SW480 (cell line): ENCODE results near the gene UNC80.
A peak's percentile ranks its signal among the peaks of the same experiment; 100 is the strongest.

Experiments used
- DNase-seq: peaks from one replicate; pipeline ENCODE4 v3.0.0-alpha.2; 2016; ENCODE audit warnings: low spot score

UNC80 gene

GRCh38 chr2:209969692-209970091 is 198.1 kb downstream of the UNC80 start:
- DNase-seq = no peak

GRCh38 chr2:209970271-209970670 is 198.6 kb downstream of the UNC80 start:
- DNase-seq = no peak

GRCh38 chr2:209970711-209971110 is 199.1 kb downstream of the UNC80 start:
- no peak for DNase-seq

DNA sequence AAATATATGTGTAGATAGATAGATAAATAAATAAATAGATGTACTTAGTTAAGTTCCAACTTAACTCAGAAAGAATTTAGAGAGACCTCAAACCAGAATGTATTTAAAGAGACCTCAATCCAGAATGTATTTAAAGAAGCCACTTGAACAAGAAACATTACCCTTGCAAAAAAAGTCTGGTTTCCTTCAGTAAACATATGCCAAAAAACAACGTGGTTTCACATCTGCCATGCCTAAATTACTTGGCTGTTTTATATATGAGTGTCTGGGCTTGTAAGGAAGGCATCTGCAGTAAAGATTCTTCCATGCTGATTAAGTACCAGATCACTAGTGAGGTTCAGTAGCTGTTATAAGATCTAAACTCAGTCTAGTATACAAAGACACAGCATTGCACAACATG is 201.7 kb downstream of the UNC80 start:
- no peak for DNase-seq

GRCh38 chr2:209974576-209974975 is 202.9 kb downstream of the UNC80 start:
- no peak for DNase-seq

DNA sequence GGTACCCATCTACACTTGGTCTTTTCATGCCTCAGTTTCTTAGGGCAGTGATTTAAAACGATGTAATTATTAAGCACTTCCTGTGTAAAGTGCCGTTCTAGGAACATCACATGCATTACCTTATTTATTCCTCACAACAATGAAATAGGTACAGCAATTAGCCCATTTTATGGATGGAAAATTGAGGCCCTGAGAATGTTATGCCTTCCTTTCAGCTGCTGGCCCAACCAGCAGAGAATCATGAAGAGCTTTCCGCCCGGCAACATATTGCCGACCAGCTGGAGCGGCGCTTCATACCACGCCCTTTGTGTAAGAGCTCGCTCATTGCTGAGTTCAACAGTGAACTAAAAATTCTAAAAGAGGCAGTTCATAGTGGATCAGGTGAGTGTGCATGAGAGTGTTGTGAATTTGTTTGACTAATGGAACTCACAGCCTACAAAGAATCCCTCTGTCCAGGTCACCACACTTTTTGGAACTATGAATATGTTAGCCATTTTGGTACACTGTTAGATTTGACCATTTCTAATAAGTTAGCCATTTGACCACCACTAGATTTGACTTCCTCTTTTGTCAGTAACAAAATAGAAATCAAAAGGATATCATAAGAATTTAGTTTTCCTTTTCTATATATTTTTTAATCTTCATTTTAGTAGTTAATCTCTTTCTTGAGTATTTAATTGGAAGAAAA is 205.2 kb downstream of the UNC80 start:
- DNase-seq = no peak

DNA sequence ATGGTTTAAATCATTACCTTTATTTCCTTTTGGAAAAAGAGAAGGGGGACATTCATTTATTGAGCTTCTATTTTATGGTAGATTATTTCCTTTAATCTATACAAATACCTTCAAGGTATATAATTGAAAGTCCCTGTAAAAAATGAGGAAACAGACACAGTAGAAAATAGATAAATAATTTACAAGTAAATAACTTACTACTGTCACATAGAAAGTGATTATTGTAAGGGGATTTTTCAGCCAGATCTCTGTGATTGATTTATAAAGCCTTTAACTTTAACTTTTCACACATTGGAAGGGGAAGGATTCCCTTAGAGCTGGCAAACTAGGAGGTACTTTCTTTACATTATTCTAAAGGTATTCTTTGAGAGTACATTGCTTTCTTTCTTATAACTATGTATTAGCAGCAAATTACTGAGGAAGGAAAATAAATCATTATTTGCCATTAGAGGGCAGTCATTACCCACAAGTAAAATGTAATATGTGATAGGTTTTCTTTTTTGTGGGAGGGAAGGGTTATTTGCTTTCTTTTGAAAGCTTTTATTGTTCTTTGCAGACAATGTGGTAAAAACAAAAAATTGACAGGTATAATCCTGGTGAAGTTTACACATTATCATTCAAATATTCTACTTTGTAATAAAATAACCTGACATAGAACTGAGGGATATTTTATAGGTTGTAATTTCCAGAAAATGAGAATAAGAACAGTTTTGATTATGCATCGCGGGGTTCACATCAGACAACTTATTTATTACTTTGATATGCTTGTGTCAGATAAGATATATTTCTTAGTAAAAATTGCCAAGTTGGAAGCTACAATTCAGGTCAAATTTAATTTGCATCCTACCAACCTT is 206.0 kb downstream of the UNC80 start:
- DNase-seq = peak; percentile 56

- no peak for DNase-seq
Measured at GRCh38 chr2:209984291-209984690, 212.7 kb downstream of the UNC80 start.

- DNase-seq = no peak
Measured at GRCh38 chr2:209985874-209986273, 214.2 kb downstream of the UNC80 start.

DNA sequence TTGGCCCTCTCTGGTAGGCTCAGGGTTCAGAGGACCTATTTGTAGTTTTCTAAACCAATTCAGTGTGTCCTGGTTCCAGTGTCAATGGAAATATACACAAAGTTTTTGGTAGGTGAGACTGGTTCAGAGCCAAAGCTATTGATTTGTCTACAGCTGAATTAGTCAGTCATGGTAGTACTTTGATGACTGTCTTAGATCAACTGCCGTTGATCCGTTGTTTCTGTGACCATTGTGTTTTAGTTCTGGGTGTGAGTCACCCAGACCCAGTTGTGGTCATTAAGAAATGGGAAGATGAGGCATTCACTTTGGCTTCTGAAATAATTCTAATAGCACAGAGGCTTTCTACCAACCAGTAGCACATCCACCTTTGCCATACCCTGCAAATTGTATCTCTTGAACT is 214.8 kb downstream of the UNC80 start:
- DNase-seq = no peak

GRCh38 chr2:209988010-209988409 is 216.4 kb downstream of the UNC80 start:
- no peak for DNase-seq

DNA sequence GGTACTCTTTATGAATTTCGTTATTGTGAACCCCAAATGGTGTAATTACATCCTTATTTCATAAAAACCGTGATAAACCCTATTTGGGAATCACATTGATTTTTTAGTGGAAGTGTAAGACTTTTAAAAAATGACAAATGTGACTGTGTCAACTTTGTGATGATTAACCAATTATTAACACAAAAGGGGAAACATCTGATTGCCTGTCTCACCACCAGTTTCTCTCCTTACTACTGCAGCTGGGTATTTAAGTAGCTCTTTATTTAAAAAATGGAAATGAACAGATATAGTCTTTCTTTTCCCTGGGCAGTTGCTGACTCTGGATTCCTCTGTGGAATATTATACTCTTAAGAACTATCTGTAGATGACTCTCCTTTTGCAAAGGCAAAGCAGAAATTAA is 219.2 kb downstream of the UNC80 start:
- DNase-seq = no peak

DNA sequence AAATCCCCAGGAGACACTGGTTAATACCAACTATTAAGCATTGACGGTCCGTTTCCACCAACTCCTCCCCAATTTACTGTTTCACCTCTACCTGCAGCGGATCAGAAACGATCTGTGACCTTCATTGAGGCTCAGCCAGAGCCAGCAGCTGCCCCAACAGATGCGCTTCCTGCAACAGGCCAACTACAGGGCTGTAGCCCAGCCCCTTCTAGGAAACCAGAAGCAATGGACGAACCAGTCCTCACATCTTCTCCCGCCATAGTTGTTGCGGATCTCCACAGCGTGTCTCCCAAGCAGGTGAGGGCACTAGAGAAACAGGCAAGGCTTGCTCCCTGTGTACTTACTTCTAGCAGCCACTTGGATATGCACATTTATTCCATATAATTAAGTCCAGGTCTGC is 222.3 kb downstream of the UNC80 start:
- no peak for DNase-seq

DNA sequence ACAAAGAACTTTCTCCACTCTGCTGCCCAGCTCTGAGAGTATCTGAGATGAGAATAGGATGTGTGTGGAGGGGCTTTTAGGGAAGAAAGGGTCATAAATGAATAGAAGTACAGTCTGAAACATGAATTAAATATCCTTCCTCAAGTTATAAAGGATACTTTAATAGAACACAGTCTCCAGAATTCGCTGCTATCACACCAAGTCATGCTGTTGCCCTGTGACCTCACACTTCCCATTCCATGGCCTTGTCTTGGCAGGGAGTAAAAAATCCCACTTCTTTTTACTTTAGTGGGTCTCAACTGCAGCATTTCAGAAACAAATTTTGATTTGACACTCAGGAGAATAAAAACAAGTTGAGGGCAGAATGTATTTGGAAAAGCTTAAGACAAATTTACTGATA is 227.0 kb downstream of the UNC80 start:
- DNase-seq = no peak

DNA sequence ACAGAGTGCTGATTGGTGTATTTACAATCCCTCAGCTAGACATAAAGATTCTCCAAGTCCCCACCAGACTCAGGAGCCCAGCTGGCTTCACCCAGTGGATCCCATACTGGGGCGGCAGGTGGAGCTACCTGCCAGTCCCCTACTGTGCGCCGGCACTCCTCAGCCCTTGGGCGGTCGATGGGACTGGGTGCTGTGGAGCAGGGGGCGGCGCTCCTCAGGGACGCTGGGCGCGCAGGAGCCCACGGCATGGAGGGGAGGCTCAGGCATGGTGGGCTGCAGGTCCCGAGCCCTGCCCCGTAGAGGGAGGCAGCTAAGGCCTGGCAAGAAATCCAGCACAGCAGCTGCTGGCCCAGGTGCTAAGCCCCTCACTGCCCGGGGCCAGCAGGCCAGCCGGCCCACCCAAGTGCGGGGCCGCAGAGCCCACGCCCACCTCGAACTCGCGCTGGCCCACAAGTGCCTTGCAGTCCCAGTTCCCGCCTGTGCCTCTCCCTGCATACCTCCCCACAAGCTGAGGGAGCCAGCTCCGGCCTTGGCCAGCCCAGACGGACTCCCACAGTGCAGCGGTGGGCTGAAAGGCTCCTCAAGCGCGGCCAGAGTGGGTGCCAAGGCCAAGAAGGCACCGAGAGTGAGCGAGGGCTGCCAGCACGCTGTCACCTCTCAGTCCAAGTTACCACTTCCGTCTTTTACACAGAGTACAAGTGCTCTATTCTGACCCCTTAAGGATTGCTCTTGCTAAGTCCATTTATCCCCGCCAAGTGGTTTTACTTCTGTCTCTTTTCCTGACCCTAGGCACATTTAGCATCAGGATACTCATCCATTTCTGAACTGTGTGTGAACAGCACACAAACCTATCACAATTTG is 229.1 kb downstream of the UNC80 start:
- no peak for DNase-seq

DNA sequence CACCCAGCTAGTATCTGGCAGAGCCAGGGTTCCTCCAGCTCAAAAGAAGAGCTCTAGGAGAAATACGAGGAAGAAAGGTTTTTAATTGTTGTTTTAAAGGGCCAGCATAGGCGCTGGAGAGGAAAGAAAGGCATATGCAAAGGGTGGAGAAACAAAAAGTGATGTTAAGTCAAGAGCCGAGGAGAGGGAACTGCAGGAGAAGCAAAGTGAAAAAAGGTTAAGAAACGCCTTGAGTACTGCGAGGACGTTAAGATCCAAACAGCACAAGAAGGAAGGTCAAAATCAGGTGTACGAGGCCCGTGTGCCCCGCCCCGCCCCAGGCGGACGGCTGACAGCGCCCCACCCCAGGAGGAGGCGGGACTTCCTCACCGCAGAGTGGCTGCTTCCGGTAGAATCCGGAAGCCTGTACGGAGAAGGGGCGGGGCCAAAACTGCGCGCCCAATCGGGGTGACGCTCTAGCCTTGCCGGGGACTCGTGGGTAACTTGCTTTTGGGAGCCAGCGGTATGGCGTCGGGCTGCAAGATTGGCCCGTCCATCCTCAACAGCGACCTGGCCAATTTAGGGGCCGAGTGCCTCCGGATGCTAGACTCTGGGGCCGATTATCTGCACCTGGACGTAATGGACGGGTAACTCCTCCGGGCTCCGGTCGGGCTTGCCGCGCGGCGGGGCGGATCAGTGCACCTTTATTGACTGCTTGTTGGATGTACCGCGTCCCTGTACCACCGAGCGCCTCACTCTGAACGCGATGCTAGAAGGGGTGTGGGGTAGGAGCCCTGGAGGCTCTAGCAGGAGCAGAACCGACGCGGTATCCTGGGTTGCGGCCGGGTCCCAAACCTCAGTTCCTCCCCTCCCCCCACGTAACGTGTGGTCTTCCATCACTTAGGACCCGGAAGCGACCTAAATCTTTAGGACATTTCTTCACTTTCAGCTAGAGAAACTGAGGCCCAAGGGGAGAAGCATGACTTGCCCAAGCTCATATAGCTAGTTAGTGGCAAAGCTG is 230.8 kb downstream of the UNC80 start, which contains the start of gene RPE:
Gene RPE (plus strand): TSS at position 481 of the 1,000 bp plus-strand sequence. CDS start 24 bp downstream, at position 505.
- DNase-seq = peak; percentile 92

DNA sequence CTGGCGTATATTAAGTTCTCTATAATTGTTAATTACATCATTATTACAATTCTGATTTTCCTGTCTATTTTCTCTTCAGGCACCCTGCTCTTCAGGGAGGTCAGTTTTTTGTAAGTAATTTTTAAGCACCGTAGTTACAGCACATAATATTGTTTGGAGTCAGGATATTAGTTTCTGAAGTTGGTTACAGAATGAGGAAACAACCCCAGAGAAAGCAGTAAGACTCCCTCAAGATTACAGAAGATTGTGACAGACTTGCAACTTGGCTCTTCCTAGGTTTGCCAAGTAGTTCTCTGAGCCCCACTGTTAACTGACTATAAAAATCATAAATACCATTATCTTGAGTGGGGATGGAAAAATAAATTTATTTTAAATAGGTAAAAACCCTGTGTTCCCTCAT is 231.7 kb downstream of the UNC80 start:
- no peak for DNase-seq

DNA sequence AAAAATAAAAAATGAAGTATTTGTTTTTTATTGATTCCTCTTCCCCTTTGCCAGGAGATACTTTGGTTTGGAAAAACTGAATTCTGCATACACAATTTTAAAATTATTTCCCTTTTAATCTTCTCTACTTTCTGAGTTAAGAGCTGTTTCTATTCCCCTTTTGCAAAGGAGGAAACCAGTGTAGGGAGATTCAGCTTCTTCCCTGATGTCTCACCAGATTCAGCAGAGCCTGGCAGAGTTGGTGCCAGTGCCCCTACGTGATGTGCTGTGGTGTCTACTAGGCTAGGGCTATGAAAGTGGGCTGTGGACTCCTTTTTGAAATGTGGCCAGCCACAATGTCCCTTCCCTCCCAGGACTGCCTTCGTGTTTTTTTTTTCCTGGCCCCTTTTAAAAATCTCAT is 233.2 kb downstream of the UNC80 start:
- DNase-seq = no peak

GRCh38 chr2:210007895-210008294 is 236.3 kb downstream of the UNC80 start:
- no peak for DNase-seq

DNA sequence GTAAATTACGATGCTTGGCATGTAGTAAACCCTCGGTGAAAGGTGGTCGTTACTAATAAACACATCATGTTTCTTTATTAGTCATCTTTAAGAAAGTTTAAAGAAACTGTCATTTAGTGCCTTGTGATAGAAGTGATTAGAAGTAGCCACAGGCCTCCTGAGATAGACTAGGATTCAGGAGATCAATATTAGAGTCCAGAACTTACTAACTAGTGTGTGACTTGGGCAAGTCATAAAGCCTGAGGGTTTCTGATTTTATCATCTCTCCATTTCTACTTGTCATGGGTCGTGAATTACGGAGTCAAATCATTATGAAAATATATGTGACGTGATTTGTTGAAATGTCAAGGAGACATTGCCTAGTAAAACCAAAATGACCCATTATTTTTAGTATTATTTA is 237.5 kb downstream of the UNC80 start:
- DNase-seq = no peak

GRCh38 chr2:210009896-210010295 is 238.3 kb downstream of the UNC80 start:
- DNase-seq = no peak
